Rectal smooth muscle tissue (tissue), 1 donor: ENCODE results near the gene THSD4.
"Not testable (repeated sequence)": the region's sequence is repeated elsewhere in the genome, so short reads cannot be mapped to it uniquely, and the experiment has no call there.

Source experiments
- H3K27ac ChIP-seq: one replicate; pipeline ENCODE4 v1.7.0; 2013; ENCODE audit warnings: low read depth, low read length, inconsistent platforms
- H3K27me3 ChIP-seq: one replicate; pipeline ENCODE4 v1.7.0; 2013; ENCODE audit warnings: low read length; ENCODE audit not compliant: control insufficient read depth, insufficient read depth
- H3K36me3 ChIP-seq: one replicate; pipeline ENCODE4 v1.7.0; 2013; ENCODE audit warnings: low read length; ENCODE audit not compliant: control insufficient read depth, insufficient read depth
- H3K4me1 ChIP-seq: one replicate; pipeline ENCODE4 v1.7.0; 2013; ENCODE audit warnings: low read length; ENCODE audit not compliant: control insufficient read depth, insufficient read depth
- H3K4me3 ChIP-seq: one replicate; pipeline ENCODE4 v1.7.0; 2013; ENCODE audit warnings: low read length
- H3K9ac ChIP-seq: one replicate; pipeline ENCODE4 v1.7.0; 2013; ENCODE audit warnings: low read length

Gene THSD4

DNA sequence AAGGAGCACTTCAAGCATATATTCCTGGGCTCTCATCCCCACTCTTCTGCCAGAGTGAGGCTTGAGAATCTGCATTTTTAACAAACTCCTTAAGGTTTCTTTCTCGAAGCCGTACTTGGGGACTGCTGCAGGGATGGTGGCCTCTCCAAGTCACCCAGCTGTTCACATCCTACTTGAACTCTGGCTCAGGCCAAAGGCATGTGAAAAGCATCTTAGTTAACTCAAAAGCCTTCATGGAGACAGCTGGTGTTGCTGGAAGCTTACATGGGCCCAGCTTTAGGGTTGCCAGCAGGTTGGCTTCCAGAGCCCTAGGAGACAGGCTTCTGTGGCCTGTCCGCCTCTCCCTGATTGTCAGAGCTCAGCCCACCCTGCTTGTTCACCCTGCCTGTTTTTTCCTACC is 139.2 kb downstream of the THSD4 start:
- no peaks in the 10 kb centered on the region for H3K36me3 ChIP-seq
- H3K4me1 ChIP-seq = no peaks in the 10 kb centered on the region
- no peak overlapping the region for H3K4me3 ChIP-seq
- H3K27me3 ChIP-seq = no peaks in the 10 kb centered on the region
- no peak overlapping the region for H3K27ac ChIP-seq
- no peak overlapping the region for H3K9ac ChIP-seq

- no peaks in the 10 kb centered on the region for H3K4me1 ChIP-seq
These were observed 141.8 kb downstream of the THSD4 start for GRCh38 chr15:71256934-71257664.

GRCh38 chr15:71259866-71260265 is 144.6 kb downstream of the THSD4 start:
- no peak overlapping the region for H3K4me3 ChIP-seq
- H3K9ac ChIP-seq = no peak overlapping the region
- no peak overlapping the region for H3K27ac ChIP-seq
- H3K4me1 ChIP-seq = no peaks in the 10 kb centered on the region
- H3K36me3 ChIP-seq = no peaks in the 10 kb centered on the region
- no peaks in the 10 kb centered on the region for H3K27me3 ChIP-seq

More at GRCh38 chr15:71256934-71257664, 141.8 kb downstream of the THSD4 start:
- no peaks in the 10 kb centered on the region for H3K27me3 ChIP-seq
- H3K9ac ChIP-seq = no peak overlapping the region
- no peak overlapping the region for H3K4me3 ChIP-seq
- H3K27ac ChIP-seq = no peak overlapping the region
- no peaks in the 10 kb centered on the region for H3K36me3 ChIP-seq

GRCh38 chr15:71261418-71261817 is 146.1 kb downstream of the THSD4 start:
- H3K9ac ChIP-seq = no peak overlapping the region
- H3K4me1 ChIP-seq = no peaks in the 10 kb centered on the region
- no peaks in the 10 kb centered on the region for H3K27me3 ChIP-seq
- H3K27ac ChIP-seq = no peak overlapping the region
- no peak overlapping the region for H3K4me3 ChIP-seq
- peaks cover 2% of the 10 kb centered on the region for H3K36me3 ChIP-seq

GRCh38 chr15:71261909-71262308 is 146.6 kb downstream of the THSD4 start:
- Histone ChIP-seq H3K27ac (no peak overlapping the region), H3K9ac (no peak overlapping the region), H3K4me3 (no peak overlapping the region), H3K36me3 (peaks cover 2% of the 10 kb centered on the region), H3K27me3 (no peaks in the 10 kb centered on the region), H3K4me1 (no peaks in the 10 kb centered on the region)

GRCh38 chr15:71262599-71262998 is 147.3 kb downstream of the THSD4 start:
- Histone ChIP-seq H3K4me1 (no peaks in the 10 kb centered on the region), H3K36me3 (peaks cover 2% of the 10 kb centered on the region), H3K27ac (no peak overlapping the region), H3K4me3 (no peak overlapping the region), H3K27me3 (no peaks in the 10 kb centered on the region), H3K9ac (no peak overlapping the region)

GRCh38 chr15:71265606-71266005 is 150.3 kb downstream of the THSD4 start:
- not testable (repeated sequence) for H3K27me3 ChIP-seq, H3K36me3 ChIP-seq, H3K4me1 ChIP-seq, H3K4me3 ChIP-seq, H3K9ac ChIP-seq, H3K27ac ChIP-seq

DNA sequence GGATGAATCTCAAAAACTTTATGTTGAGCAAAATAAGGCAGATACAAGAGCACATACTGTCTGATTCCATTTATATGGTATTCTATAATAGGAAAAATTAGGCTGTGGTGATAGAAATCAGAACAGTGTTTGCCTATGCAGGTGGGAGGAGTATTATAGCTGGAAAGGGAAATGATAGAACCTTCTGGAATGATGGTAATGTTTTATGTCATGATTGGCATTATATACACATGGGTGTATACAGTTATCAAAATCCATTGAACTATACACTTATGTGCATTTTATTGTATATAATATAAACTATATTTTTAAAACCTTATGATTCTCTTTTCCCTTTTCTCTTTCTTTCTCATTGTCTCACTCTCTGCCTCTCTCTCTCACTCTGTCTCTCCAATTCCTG is 156.1 kb downstream of the THSD4 start:
- no peak overlapping the region for H3K9ac ChIP-seq
- H3K4me1 ChIP-seq = no peaks in the 10 kb centered on the region
- no peak overlapping the region for H3K27ac ChIP-seq
- H3K4me3 ChIP-seq = no peak overlapping the region
- H3K36me3 ChIP-seq = no peaks in the 10 kb centered on the region
- H3K27me3 ChIP-seq = no peaks in the 10 kb centered on the region

DNA sequence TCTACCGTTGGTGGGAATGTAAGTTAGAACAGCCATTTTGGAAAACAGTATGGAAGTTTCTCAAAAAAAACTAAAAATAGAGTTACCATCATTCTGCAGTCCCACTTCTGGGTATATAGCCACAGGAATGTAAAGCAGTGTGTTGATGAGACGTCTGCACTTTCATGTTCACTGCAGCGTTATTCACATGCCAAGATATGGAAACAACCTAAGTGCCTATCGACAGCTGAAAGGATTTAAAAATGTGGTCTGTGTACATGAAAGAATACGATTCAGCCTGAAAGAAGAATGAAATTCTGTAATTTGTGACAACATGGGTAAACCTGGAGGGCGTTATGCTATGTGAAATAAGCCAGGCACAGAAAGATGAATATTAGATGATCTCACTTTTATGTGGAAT is 157.7 kb downstream of the THSD4 start:
- no peaks in the 10 kb centered on the region for H3K27me3 ChIP-seq
- H3K36me3 ChIP-seq = no peaks in the 10 kb centered on the region
- H3K4me1 ChIP-seq = no peaks in the 10 kb centered on the region
- H3K9ac ChIP-seq = no peak overlapping the region
- H3K27ac ChIP-seq = no peak overlapping the region
- H3K4me3 ChIP-seq = no peak overlapping the region

DNA sequence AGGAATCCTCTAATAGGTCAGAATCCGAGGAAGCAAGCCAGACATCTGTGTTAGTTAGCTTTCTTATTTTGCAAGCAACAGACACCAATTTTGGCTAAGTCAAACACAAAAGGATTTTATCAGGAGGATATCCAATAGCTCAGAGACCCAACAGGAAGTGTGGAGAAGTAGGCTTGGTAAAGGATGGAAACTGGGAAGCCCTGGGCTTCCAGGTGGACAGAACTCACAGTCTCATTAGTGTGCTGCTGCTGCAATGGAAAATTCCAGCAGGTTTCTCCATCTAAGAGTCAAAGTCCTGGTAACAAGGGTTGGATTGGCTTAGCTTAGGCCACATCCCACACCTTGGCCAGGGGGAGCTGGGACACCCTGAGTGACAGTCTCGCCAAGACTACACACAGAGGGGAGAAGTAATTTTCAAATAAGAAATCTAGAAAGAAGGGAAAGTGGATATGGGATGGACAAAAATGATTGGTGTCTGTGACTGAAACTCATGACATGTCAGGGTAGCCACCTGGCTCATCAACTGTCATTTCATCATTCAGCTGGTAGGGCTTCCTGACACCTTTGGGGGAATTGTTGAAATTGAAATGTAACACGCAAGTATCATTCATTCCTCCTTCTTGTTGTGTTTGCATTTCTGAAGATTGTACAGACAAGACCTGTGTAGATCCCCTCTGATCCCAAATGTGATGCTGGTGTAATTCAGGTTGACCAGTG is 158.6 kb downstream of the THSD4 start:
- Histone ChIP-seq H3K4me3 (no peak overlapping the region), H3K27me3 (no peaks in the 10 kb centered on the region), H3K4me1 (peaks cover 4% of the 10 kb centered on the region), H3K36me3 (no peaks in the 10 kb centered on the region), H3K9ac (no peak overlapping the region), H3K27ac (no peak overlapping the region)

GRCh38 chr15:71274448-71274798 is 159.2 kb downstream of the THSD4 start:
- no peak overlapping the region for H3K27ac ChIP-seq
- H3K4me1 ChIP-seq = peaks cover 10% of the 10 kb centered on the region
- no peak overlapping the region for H3K4me3 ChIP-seq
- H3K9ac ChIP-seq = no peak overlapping the region
- no peaks in the 10 kb centered on the region for H3K36me3 ChIP-seq
- H3K27me3 ChIP-seq = no peaks in the 10 kb centered on the region

DNA sequence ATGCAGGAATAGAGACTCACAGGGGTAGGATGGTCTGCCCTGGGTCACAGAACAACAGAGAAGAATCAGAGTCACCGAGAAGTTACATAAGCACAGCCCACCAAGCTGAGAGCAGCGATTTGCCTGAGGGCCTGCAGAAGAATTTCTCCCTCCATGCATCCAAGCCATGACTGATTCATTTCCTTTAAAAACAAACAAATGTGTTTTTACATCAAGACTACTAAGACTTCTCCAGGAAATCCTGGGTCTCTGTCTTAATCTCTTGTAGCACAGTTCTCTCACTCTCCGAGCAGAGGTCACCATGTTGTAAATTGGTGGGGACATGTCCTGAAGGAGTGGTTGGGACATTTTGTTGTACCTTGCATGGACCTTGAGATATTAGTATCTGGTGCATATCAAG is 159.8 kb downstream of the THSD4 start:
- no peak overlapping the region for H3K4me3 ChIP-seq
- no peaks in the 10 kb centered on the region for H3K27me3 ChIP-seq
- no peak overlapping the region for H3K9ac ChIP-seq
- no peaks in the 10 kb centered on the region for H3K36me3 ChIP-seq
- peaks cover 12% of the 10 kb centered on the region for H3K4me1 ChIP-seq
- H3K27ac ChIP-seq = no peak overlapping the region
